Thoracic aorta (tissue), 2 donors: Measurements from ENCODE around the gene ENO3. TPM values are rescaled to one million over a fixed set of nuclear protein-coding genes. Genes with fewer than 3 reads are reported as not detected.
"Not testable (repeated sequence)": the region's sequence is repeated elsewhere in the genome, so short reads cannot be mapped to it uniquely, and the experiment has no call there.

ENCODE experiments used
- ATAC-seq: fragments of 150-250 bp; one replicate; pipeline ENCODE4 v1.8.0; 2017; ENCODE audit warnings: low read depth; ENCODE audit not compliant: insufficient number of reproducible peaks, low FRiP score
- DNase-seq: peaks from one replicate; pipeline ENCODE4 v3.0.0-alpha.2; 2020; ENCODE audit warnings: low spot score
- H3K27ac ChIP-seq, 2 donors: fragments of 200-600 bp; sonication (generic); 1 replicate in 1 of 2; 2 replicates in 1 of 2; pipeline ENCODE4 v1.5.1; 2016; ENCODE audit warnings: mild to moderate bottlenecking in 2 of 2, moderate library complexity in 2 of 2
- H3K27me3 ChIP-seq: fragments of 200-600 bp; sonication (generic); replicated peaks from 2 replicates; pipeline ENCODE4 v1.6.0; 2016; ENCODE audit warnings: mild to moderate bottlenecking; ENCODE audit not compliant: insufficient read depth
- H3K36me3 ChIP-seq: fragments of 200-600 bp; sonication (generic); one replicate; pipeline ENCODE4 v1.5.1; 2016
- H3K4me1 ChIP-seq, 2 donors: fragments of 200-600 bp; sonication (generic); 1 replicate in 1 of 2; 2 replicates in 1 of 2; pipeline versions ENCODE4 v1.5.1 to v1.6.0; 2016; ENCODE audit warnings: low read depth in 2 of 2, mild to moderate bottlenecking in 1 of 2; ENCODE audit not compliant: control insufficient read depth in 1 of 2
- H3K4me3 ChIP-seq: fragments of 200-600 bp; sonication (generic); 2 replicates; pipeline ENCODE4 v1.5.1; 2016; ENCODE audit warnings: mild to moderate bottlenecking
- H3K9me3 ChIP-seq: fragments of 200-600 bp; sonication (generic); 2 replicates; pipeline ENCODE4 v1.5.1; 2016
- CTCF ChIP-seq: fragments of 200-600 bp; sonication (generic); IDR thresholded peaks from one replicate; pipeline ENCODE4 v1.5.1; 2019; ENCODE audit warnings: antibody characterized with exemption
- total RNA-seq, 2 donors: library from RNA; depleted of rRNA; stranded (reverse); fragments of >200 nt; gene quantifications; one replicate each; pipeline versions ENCODE4 v1.1.0 to v1.2.3, GENCODE V29; 2016

ENO3 gene
- 1 to 10 TPM; 2.5 to 2.7 TPM for total RNA-seq

GRCh38 chr17:4950746-4951204 lies at the start of gene ENO3:
ENO3 (plus strand) TSS chr17:4951119; CDS start chr17:4951830, 711 bp downstream.
- no peak for DNase-seq
- peak within 1 kb of the TSS; percentile 76 for H3K4me3 ChIP-seq
- peaks cover 17 to 36% of the 10 kb centered on the region in 2 donors for H3K4me1 ChIP-seq
- H3K27ac ChIP-seq: peak within 1 kb of the TSS; percentile 93 to 97
- ATAC-seq: no peak
- H3K27me3 ChIP-seq: no peaks in the 10 kb centered on the region
- TF ChIP-seq CTCF: no peak
- H3K9me3 ChIP-seq: no peaks in the 10 kb centered on the region
- no peaks in the 10 kb centered on the region for H3K36me3 ChIP-seq

GRCh38 chr17:4901648-4902344 lies 49.1 kb upstream of the ENO3 start:
- DNase-seq (no peak), ATAC-seq (no peak)
- H3K4me1 ChIP-seq: peaks cover 0 to 16% of the 10 kb centered on the region in 2 donors
- no peak overlapping the region for H3K4me3 ChIP-seq
- H3K27me3 ChIP-seq: no peaks in the 10 kb centered on the region
- no peak overlapping the region for H3K27ac ChIP-seq
- H3K9me3 ChIP-seq: no peaks in the 10 kb centered on the region
- H3K36me3 ChIP-seq: no peaks in the 10 kb centered on the region
- TF ChIP-seq CTCF: no peak

GRCh38 chr17:4902540-4902939 lies 48.4 kb upstream of the ENO3 start:
- TF ChIP-seq CTCF: no peak
- DNase-seq (no peak), ATAC-seq (no peak)
- Histone ChIP-seq H3K4me3 (no peak overlapping the region), H3K27me3 (no peaks in the 10 kb centered on the region), H3K27ac (no peak overlapping the region), H3K4me1 (peaks cover 0 to 16% of the 10 kb centered on the region in 2 donors), H3K9me3 (no peaks in the 10 kb centered on the region), H3K36me3 (no peaks in the 10 kb centered on the region)

GRCh38 chr17:4903051-4903818 lies 47.7 kb upstream of the ENO3 start, which contains the start of gene CHRNE:
CHRNE (minus strand) TSS chr17:4903098; CDS start chr17:4903063, 35 bp downstream.
- peaks cover 0 to 16% of the 10 kb centered on the region in 2 donors for H3K4me1 ChIP-seq
- ATAC-seq (peak; percentile 44), DNase-seq (peak; percentile 42)
- H3K4me3 ChIP-seq: no peak within 1 kb of the TSS
- H3K27ac ChIP-seq: no peak within 1 kb of the TSS
- TF ChIP-seq CTCF: peak; percentile 72
- no peaks in the 10 kb centered on the region for H3K9me3 ChIP-seq
- no peaks in the 10 kb centered on the region for H3K27me3 ChIP-seq
- no peaks in the 10 kb centered on the region for H3K36me3 ChIP-seq

GRCh38 chr17:4906642-4907041 lies 44.3 kb upstream of the ENO3 start:
- not testable (repeated sequence) for H3K9me3 ChIP-seq, ATAC-seq, H3K27ac ChIP-seq

More at GRCh38 chr17:4906642-4907041, 44.3 kb upstream of the ENO3 start:
- H3K4me1 ChIP-seq: peaks cover 4 to 13% of the 10 kb centered on the region in 2 donors
- not testable (repeated sequence) for H3K36me3 ChIP-seq, H3K27me3 ChIP-seq, H3K4me3 ChIP-seq, DNase-seq
